Prostate gland (tissue), 2 donors: ENCODE data around the gene RPL32. TPM values are rescaled to one million over a fixed set of nuclear protein-coding genes. Genes with fewer than 3 reads are reported as not detected.

ENCODE experiments used
- DNase-seq: peaks from one replicate; pipeline ENCODE4 v3.0.0-alpha.2; 2019; ENCODE audit warnings: low spot score
- H3K27ac ChIP-seq, 2 donors: fragments of 200-600 bp; sonication (generic); 2 replicates each; pipeline ENCODE4 v1.5.1; 2017 to 2019
- H3K27me3 ChIP-seq: fragments of 200-600 bp; sonication (generic); replicated peaks from 2 replicates; pipeline ENCODE4 v1.5.1; 2019; ENCODE audit not compliant: insufficient read depth
- H3K36me3 ChIP-seq, 2 donors: fragments of 200-600 bp; sonication (generic); 1 replicate in 1 of 2; 2 replicates in 1 of 2; pipeline versions ENCODE4 v1.5.1 to v1.8.1; 2017 to 2019
- H3K4me1 ChIP-seq: fragments of 200-600 bp; sonication (generic); replicated peaks from 2 replicates; pipeline ENCODE4 v1.5.1; 2019
- H3K4me3 ChIP-seq, 2 donors: fragments of 200-600 bp; sonication (generic); 2 replicates each; pipeline ENCODE4 v1.5.1; 2017 to 2019
- H3K9me3 ChIP-seq: fragments of 200-600 bp; sonication (generic); 2 replicates; pipeline ENCODE4 v1.5.1; 2017
- POLR2A ChIP-seq: fragments of 450-650 bp; IDR thresholded peaks from one replicate; pipeline ENCODE4 v1.6.1; 2016; ENCODE audit warnings: antibody characterized with exemption, mild to moderate bottlenecking
- POLR2AphosphoS5 ChIP-seq: sonication (generic); formaldehyde crosslinking; IDR thresholded peaks from one replicate; pipeline ENCODE4 v1.6.1; 2017; ENCODE audit warnings: antibody characterized with exemption
- WGBS: methylation state at CpG from one replicate; pipeline ENCODE4 v1.1.5; 2018; 5-methylcytosine and 5-hydroxymethylcytosine counted together
- intact Hi-C: fragments of 100-400 bp; cut with DNase I; formaldehyde crosslinking; loops from one replicate; pipeline ENCODE4 v1.14.2; 2022
- total RNA-seq, 2 donors: library from RNA; depleted of rRNA; stranded (reverse); fragments of >200 nt; gene quantifications; one replicate each; pipeline ENCODE4 v1.1.0, GENCODE V29; 2016
- TF ChIP-seq, protein P1 (sequence below), 4 experiments: fragments of 200-600 bp in 2 of 4; fragments of 450-650 bp in 2 of 4; sonication (generic) in 2 of 4; IDR thresholded peaks; 1 replicate in 3 of 4; 2 replicates in 1 of 4; pipeline ENCODE4 v1.5.1; 2016 to 2019; ENCODE audit warnings: antibody characterized with exemption in 4 of 4, mild to moderate bottlenecking in 2 of 4, moderate library complexity in 2 of 4

The RPL32 gene
- total RNA-seq, 2 donors from 2014 or later = 851 to 1,881 TPM

- Histone ChIP-seq H3K27ac (no peak overlapping the region), H3K4me3 (no peak overlapping the region), H3K4me1 (peaks cover 14% of the 10 kb centered on the region), H3K9me3 (no peaks in the 10 kb centered on the region), H3K36me3 (peaks cover 7 to 35% of the 10 kb centered on the region in 2 donors), H3K27me3 (no peaks in the 10 kb centered on the region)
- intact Hi-C loops = loop anchor here (10.0 kb wide), 2 partner anchors 133 to 283 kb away; partner anchors contain the start of gene MKRN2
- no peak for TF ChIP-seq POLR2AphosphoS5
- TF ChIP-seq POLR2A = no peak
- TF ChIP-seq, protein P1, sequence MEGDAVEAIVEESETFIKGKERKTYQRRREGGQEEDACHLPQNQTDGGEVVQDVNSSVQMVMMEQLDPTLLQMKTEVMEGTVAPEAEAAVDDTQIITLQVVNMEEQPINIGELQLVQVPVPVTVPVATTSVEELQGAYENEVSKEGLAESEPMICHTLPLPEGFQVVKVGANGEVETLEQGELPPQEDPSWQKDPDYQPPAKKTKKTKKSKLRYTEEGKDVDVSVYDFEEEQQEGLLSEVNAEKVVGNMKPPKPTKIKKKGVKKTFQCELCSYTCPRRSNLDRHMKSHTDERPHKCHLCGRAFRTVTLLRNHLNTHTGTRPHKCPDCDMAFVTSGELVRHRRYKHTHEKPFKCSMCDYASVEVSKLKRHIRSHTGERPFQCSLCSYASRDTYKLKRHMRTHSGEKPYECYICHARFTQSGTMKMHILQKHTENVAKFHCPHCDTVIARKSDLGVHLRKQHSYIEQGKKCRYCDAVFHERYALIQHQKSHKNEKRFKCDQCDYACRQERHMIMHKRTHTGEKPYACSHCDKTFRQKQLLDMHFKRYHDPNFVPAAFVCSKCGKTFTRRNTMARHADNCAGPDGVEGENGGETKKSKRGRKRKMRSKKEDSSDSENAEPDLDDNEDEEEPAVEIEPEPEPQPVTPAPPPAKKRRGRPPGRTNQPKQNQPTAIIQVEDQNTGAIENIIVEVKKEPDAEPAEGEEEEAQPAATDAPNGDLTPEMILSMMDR (IDR thresholded peaks at IDR 0.05) = no peak
- DNase-seq = no peak
- WGBS = 60% methylated on average over 6 of the region's 6 CpGs
These were observed 3.9 kb downstream of the RPL32 start for GRCh38 chr3:12837295-12837986.

DNA sequence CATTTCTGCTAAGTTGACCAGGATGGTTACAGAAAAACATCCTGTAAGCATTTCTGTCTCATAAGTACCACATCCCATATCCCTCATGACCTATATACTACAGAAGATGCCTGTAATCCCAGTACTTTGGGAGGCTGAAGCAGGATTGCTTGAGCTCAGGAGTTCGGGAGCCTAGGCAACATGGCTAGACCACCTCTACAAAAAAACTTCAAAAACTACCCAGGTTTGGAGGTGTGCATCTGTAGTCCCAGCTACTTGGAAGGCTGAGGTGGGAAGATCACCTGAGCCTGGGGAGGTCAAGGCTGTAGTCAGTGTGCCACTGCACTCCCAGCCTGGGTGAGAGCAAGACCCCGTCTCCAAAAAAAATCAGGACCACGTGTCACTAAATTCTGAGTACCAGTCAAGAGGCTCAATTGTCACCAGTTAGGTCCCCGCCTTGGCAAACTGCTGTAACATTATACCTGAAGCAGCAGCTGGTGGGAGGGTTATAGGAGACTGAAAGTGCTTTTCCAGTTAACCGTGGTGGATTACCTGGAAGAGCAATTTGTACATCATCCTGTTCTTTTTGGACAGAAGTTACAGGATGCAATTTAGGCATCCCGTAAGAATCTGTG lies 6.2 kb downstream of the RPL32 start:
- H3K4me1 ChIP-seq = peaks cover 14% of the 10 kb centered on the region
- no peak for DNase-seq
- H3K9me3 ChIP-seq = no peaks in the 10 kb centered on the region
- WGBS = 84% methylated on average over 6 of the region's 6 CpGs
- H3K27me3 ChIP-seq = no peaks in the 10 kb centered on the region
- intact Hi-C loops = loop anchor here (10.0 kb wide), 2 partner anchors 130 to 280 kb away; partner anchors contain the start of gene MKRN2
- H3K27ac ChIP-seq = no peak overlapping the region
- TF ChIP-seq, protein P1 (IDR thresholded peaks at IDR 0.05) = no peak
- no peak for TF ChIP-seq POLR2AphosphoS5
- no peak overlapping the region for H3K4me3 ChIP-seq
- H3K36me3 ChIP-seq = peaks cover 7 to 35% of the 10 kb centered on the region in 2 donors

DNA sequence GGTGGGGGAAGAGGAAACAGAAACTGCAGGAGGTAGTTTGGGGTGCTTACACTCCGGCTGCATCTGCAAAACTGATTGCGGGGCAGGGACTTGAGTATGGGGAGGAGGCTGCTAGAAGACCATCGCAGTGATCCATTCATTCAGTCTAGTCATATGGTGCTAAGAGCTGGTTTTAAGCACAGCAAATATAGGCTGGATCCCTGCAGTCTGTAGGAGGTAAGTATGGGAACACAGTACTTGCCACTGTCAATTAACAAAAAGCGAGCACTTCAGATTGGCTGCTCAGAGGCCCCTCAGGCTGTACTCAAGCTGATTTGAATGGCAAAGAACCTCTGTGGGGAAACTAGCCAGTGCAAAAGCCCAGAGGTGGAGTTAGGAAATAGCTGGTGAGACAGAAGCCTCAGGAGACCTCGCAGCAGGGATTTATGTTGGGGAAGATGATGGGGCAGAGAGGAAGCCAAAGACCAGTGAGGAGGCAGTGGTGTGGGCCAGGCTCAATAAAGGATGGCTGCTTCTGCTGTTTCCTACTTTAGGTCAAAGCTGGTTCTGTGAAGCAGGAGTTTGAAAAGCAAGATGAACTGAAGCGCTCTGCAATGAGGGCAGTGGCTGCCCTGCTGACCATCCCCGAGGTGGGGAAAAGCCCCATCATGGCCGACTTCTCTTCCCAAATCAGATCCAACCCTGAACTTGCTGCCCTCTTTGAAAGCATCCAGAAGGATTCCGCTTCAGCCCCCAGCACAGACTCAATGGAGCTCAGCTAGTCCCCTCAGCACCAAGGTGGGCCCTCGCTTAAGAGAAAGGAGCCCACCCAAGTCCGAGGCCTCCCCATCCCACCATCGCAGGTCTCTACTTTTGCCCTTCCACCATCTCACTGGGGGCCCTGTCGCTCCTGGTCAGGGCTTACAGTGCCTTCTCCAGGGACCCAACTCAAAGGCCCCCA lies 7.9 kb downstream of the RPL32 start:
- intact Hi-C loops = loop anchor here (10.0 kb wide), 2 partner anchors 129 to 279 kb away; partner anchors contain the start of gene MKRN2
- Histone ChIP-seq H3K27ac (no peak overlapping the region), H3K27me3 (no peaks in the 10 kb centered on the region), H3K4me3 (no peak overlapping the region), H3K36me3 (peaks cover 7 to 24% of the 10 kb centered on the region in 2 donors), H3K4me1 (peaks cover 5% of the 10 kb centered on the region), H3K9me3 (no peaks in the 10 kb centered on the region)
- no peak for DNase-seq
- TF ChIP-seq POLR2AphosphoS5 = no peak
- no peak for TF ChIP-seq POLR2A
- TF ChIP-seq, protein P1 (IDR thresholded peaks at IDR 0.05) = no peak
- 81% methylated on average over 13 of the region's 13 CpGs for WGBS

DNA sequence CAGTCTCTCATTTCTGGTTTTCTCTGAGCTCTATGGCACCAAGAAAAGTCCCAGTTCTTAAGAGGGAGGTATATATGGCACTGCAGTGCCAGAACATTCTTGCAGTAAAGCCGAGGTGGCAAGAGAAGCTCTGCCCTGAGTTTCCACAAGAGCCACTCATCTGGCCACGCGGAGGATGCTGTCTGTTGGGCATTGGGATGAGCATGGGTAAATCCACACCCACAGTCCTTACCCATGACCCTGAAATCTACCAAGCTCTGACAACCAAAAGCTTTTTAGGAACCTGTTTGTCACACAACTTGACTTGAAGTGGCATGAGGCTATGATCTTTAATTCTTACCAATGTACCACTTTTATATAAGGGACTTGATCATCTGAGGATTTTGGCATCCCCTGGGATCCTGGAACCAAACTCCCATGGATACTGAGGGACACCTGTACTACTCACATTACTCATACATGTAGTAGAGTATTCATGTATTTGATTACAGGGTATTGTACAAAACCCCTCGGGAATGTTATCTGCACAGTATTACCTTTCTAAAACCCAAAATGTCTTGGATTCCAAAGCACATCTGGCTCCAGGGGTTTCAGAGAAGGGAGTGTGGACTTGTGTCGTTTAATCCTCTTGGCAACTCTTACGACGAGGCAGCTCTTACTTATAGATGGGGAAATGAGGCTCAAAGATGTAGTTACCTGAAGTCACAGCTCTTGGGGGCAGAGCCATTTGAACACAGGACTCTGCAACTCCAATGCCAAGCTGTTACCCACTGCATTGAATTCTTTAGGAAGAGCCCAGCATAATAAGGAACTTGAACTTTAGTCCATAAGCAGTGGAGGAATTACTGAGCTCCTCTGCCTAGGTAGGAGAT lies 8.8 kb downstream of the RPL32 start:
- WGBS = 79% methylated on average over 7 of the region's 7 CpGs

More for the DNA sequence above, 8.8 kb downstream of the RPL32 start:
- TF ChIP-seq POLR2A (no peak), POLR2AphosphoS5 (no peak)
- TF ChIP-seq, protein P1 (IDR thresholded peaks at IDR 0.05) = no peak
- H3K4me1 ChIP-seq = no peaks in the 10 kb centered on the region
- H3K27me3 ChIP-seq = no peaks in the 10 kb centered on the region
- peaks cover 7 to 21% of the 10 kb centered on the region in 2 donors for H3K36me3 ChIP-seq
- no peak for DNase-seq
- no peak overlapping the region for H3K27ac ChIP-seq
- H3K9me3 ChIP-seq = no peaks in the 10 kb centered on the region
- intact Hi-C loops = loop anchor here (10.0 kb wide), 2 partner anchors 128 to 278 kb away; partner anchors contain the start of gene MKRN2
- H3K4me3 ChIP-seq = no peak overlapping the region
